Activated CD4-positive, CD25-positive, alpha-beta regulatory T cell treated with anti-CD3 and anti-CD28 coated beads, Interleukin-2, amount 50 U/mL, for 72 hours (primary cell): ENCODE results near the gene COX17.

Source experiments
- DNase-seq: peaks from one replicate; pipeline ENCODE4 v3.0.0; 2021

Gene COX17

GRCh38 chr3:119673875-119674274 lies 3.3 kb downstream of the COX17 start:
- no peak for DNase-seq

DNA sequence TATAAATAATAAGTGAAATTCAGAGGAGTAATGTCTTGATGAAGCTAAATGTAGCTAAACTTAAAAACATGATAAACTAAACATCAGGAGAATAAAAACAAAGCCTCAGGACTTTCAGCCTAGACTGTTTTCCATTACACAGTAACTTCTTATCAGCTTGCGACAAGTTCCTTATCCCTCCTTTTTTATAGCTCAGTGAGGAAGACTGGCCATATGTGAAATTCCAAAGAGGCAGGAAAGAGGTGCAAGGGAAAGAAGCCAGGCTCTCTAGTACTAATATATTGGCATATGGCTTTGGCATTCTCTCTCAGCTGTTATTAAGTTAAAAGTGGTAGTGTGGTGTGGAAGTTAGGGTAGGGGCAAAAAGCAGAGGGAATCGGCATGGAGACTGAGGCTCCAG lies 4.4 kb downstream of the COX17 start:
- no peak for DNase-seq

DNA sequence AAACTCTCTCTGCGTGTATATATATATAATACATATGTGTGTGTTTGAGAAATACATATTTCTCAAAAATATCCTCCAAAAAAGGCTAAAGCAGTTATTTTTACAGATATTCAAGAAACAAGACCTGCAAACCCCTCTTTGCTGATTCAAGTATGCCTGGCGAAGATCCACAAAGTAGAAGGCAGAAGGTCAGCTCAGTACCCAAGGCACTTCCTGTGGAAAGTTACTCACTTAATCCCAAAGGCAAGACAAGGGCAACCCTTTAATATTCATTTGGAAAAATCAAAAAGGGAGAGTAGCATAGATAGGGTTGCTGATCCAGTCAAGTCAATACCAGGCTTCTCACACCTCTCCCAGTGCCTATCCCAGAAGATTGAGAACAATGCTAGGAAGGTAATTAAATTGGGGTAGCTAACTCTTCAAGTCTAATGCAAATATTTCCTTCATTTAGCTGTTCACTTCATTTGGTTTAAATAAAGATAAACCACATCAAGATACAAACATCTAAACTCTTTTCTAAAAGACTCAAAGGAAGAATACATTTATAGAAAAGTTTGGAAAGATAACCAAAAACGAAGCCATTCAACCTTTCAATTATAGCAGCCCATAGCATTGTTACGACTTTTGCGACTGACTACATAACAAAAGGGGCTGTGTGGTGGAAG lies 7.2 kb downstream of the COX17 start:
- DNase-seq, result no peak

- no peak for DNase-seq
Measured at GRCh38 chr3:119665954-119666559, 11.1 kb downstream of the COX17 start.

DNA sequence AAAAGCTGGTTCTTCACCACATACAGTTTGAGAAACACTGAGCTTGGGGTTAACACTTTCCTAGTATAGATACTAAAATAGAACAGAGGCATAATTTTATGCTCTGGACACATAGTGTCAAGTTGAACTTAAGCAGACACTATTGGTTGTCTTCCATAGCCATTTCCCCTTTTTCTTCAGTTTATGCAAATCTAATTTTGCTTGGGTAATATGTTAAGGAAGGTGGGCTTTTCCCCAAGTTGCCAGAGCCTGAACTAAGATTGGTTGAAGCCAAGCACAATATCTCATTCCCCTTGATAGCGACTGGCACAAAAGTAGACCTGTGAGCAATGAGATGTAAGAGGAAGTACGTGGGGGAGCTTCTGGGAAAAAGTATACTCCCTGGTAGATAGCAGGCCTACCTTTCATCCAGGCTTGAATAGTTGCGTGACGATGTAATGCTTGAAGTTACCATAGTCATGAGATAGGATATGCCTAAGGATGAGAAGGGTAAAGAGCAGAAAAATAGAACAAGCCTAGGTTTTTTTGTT lies 12.3 kb downstream of the COX17 start:
- DNase-seq, result no peak

DNA sequence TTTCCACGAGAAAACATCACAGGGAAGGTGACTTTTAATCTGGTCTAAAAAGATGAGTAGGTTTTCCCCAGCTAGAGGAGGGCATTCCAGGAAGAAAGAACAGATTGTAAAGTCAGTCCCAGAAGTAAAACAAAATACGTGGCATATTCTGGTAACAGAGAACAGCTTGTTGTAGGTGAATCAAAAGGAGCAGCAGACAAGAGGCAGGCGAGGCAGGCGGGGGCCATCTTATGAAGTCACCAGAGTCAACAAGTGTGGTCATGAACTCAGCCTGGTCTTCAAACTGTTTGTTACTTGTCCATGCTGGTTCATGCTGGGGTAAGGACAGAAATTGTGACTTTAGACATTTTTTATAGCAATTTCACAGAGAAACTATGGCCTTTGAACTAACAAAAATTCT lies 12.8 kb downstream of the COX17 start:
- DNase-seq, result no peak

DNA sequence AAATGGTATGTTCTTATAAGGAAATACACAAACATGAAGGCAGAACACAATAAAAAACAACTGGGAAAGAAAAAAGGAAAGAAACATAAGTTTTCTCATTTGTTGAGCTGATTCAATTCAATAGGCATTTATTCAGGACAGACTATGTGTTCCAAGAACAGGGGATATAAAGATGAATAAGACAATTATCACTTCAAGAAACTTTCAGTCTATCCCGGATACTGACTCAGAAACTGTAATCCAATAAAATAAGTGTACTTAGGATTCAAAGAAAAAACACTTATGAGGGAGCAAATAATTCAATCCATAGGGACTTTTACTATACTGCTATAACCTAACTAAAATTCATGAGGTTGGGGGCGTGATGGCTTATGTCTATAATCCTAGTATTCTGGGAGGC lies 13.3 kb downstream of the COX17 start:
- no peak for DNase-seq

GRCh38 chr3:119662604-119663373 lies 14.4 kb downstream of the COX17 start:
- DNase-seq, result no peak

- no peak for DNase-seq
Measured at GRCh38 chr3:119660474-119661440, 16.4 kb downstream of the COX17 start, which contains the start of gene POPDC2. Gene POPDC2 (minus strand): TSS chr3:119660589. CDS start chr3:119660423, 166 bp downstream.

- DNase-seq, result no peak
Measured at GRCh38 chr3:119659606-119660291, 17.5 kb downstream of the COX17 start.

GRCh38 chr3:119658994-119659393 lies 18.2 kb downstream of the COX17 start:
- DNase-seq, result no peak

GRCh38 chr3:119657887-119658702 lies 19.1 kb downstream of the COX17 start:
- no peak for DNase-seq

GRCh38 chr3:119653876-119654275 lies 23.3 kb downstream of the COX17 start:
- no peak for DNase-seq

DNA sequence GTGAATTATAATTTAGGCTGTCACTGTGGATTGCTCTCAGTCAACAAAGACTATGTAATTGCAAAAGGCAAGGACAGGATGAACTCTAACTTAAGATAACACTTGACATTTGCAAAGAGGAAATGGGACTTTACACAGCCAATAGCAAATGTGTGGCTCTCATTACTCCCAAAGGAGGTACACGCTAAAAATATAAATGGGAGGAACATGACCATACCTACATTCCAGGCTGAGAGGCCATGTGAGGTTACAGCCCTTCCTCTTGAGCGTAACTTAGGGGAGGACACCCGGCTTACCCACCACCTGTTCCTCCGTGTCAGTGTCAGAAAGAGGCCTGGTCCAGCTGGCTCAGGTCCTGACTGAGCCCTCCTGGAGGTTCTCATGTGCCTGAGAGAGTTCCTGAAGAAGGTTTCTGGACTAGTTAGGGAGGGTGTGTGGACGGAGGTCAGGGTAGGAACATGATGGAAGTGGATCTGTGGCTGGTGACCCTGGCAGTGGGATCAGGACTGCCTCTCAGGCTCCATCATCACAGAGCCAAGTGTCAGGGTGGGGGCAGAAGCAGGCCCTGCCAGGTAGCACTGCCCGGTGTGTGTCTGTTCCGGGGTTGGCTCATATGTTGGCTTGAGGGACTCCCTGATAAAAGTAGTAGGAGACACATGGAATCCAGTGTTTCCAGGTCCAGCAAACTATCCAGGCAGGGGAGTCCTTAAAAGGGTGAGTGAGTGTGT lies 24.7 kb downstream of the COX17 start:
- DNase-seq, result no peak

DNA sequence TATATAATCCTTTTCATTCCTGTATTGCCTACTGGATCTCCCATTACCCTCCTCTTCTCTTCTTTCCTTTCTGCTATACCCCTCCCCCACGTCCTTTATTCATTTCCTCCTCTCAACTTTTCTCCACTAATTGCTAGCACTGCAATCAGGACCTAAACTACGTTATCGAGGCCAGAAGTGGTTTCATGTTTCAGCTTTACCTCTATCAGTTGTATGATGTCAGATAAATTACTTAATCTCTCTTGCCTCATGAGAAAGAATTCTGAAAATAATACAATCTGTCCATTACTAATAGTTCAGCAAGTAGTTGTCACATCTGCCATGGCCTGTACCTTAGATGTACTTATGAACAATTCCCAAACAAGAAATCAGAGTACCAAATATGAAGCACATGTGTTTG lies 27.4 kb downstream of the COX17 start:
- DNase-seq, result no peak

DNA sequence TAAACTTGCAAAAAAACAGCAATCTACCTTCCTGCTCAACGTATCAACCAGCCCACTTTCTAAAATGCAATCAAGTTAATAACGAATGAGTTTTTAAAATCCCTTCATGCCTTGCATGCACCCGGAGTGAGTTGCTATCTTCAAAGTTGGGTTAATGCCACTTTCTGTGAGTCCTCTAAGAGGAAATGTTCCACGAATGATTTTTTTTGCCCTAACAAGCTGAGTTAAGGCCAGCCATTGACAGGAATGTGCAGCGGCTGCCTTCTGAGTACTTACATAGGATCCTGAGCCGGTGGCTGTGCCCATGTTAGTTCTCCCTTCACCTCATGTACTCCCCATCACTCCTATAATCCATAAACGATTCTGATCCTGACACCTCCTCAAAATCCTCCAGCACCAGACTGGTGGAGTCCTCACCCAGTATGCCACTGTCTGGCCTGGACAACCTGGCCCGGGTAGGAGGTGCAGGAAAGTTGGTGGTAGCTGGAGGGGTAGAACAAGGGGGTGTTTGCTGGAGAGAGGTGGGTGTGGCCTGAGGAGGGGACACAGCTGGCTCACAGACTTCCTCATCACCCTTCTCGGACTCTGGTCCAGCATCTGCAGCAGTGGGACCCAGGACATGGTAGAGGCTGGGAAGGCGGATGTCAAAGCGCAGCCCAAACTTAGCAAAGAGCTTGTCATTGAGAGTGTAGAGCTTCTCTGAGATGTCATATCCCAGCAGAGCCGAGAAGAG lies 29.2 kb downstream of the COX17 start:
- DNase-seq, result no peak

DNA sequence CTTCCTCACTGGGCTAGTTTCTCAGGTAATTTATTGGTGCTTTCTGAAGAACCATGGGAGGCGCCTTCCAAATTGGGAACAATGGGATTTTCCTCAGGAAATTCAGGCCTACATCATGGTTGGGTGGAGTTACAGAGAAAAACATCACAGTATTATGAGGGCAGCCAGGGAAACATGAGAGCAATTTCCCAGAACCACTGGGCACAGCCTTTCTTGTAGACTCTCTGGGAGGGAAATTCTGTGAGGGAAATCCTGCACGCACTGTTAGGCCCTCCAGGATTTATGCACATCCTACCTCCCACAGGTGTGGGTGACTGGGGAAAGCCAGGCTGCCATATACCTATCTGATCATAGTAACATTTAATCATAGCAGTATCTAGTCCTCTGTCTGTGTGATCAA lies 30.0 kb downstream of the COX17 start:
- DNase-seq, result no peak

DNA sequence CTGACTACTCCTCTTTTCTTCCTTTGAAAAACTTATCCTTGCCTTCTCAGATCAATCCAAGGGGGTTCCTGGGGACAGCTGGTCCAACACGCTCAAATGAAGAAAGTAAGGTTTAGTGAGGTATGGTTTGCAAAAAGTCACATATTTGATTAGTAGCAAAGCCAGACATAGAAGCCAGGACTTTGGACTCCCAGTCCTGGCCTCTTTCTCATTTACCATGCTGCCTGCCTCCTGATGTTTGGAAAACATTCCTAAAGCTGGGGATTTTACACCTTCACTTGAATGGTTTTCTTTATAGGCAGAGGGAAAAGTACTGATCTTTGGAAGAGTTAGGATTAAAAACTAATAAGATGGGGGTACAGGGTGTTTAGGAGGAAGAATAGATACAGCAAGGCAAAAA lies 31.4 kb downstream of the COX17 start:
- no peak for DNase-seq

GRCh38 chr3:119644481-119644880 lies 32.7 kb downstream of the COX17 start:
- no peak for DNase-seq

GRCh38 chr3:119643528-119643927 lies 33.7 kb downstream of the COX17 start:
- DNase-seq, result no peak
